HG02798 (cell line): Measurements from ENCODE around the gene EFL1.

Experiments used
- ATAC-seq: cut with Tn5 transposase; IDR thresholded peaks from one replicate; pipeline ENCODE4 v1.9.1; 2021; ENCODE audit warnings: mild to moderate bottlenecking; ENCODE audit not compliant: unreplicated experiment, poor library complexity

The EFL1 gene

GRCh38 chr15:82095803-82096202 is 166.7 kb downstream of the EFL1 start:
- no peak for ATAC-seq

- ATAC-seq = no peak
Observed at GRCh38 chr15:82093774-82094211, 168.7 kb downstream of the EFL1 start.

- no peak for ATAC-seq
Observed at GRCh38 chr15:82093325-82093724, 169.2 kb downstream of the EFL1 start.

GRCh38 chr15:82091636-82092140 is 170.8 kb downstream of the EFL1 start:
- no peak for ATAC-seq

- no peak for ATAC-seq
Observed at GRCh38 chr15:82086243-82086995, 176.1 kb downstream of the EFL1 start.

GRCh38 chr15:82081914-82082762 is 180.4 kb downstream of the EFL1 start:
- peak; percentile 63 for ATAC-seq

GRCh38 chr15:82080774-82081173 is 181.8 kb downstream of the EFL1 start:
- ATAC-seq = no peak
